GDM1 (cell line): ENCODE data around the gene SVOPL.
"Not testable (repeated sequence)": the region's sequence is repeated elsewhere in the genome, so short reads cannot be mapped to it uniquely, and the experiment has no call there.

Source experiments
- DNase-seq: peaks from one replicate; lab custom pipeline; 2025; lab: John Stamatoyannopoulos, UW

Gene SVOPL

DNA sequence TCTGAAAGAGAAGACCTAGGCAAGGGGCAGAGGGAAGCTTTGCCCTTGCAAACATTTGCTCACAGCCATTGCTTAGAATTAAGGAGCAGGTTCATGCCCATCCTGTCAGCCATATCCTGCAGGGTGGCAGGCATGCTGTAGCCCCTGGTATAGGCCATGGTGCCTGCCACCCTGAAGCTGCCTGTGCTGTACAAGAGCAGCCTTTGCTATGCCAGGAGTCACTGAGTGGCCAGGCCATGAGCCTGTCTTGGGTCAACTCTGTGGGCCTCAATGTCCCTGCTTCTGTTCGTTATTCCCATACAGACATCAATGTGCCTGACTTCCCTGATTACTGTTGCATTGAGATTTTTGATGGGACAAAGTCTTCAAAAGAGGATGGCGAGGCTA, 368 bp upstream of the SVOPL start:
- DNase-seq, result no peak

- no peak for DNase-seq
These were observed 1.5 kb downstream of the SVOPL start for GRCh38 chr7:138699661-138700060.

GRCh38 chr7:138698281-138698680, 2.9 kb downstream of the SVOPL start:
- no peak for DNase-seq

DNA sequence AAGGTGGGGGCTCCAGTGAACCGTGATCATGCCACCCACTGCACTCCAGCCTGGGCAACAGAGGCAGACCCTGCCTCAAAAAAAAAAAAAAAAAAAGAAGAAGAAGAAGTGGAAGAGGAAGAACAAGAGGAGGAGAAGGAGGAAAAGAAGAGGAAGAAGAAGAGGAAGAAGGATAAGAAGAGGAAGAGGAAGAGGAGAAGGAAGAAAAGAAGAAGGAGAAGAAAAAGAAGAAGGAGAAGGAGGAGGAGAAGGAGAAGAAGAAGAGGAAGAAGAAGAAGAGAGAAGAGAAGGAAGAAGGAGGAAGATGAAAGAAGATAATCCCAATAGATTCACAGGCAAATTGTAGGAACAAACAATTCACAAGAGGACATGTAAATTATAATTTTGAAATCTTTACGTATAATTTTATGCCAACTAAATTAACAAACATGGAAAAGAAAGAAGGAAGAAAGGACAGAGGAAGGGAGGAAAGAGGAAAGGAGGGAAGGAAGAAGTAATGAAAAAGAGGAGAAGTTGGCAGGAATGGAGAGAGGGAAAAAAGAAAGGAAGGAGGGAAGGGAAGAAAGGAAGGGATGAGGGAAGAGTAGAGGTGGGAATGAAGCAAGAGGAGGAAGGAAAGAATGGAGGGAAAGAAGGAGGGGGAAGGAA, 3.5 kb downstream of the SVOPL start:
- no peak for DNase-seq

GRCh38 chr7:138695776-138696175, 5.4 kb downstream of the SVOPL start:
- DNase-seq, result not testable (repeated sequence)

GRCh38 chr7:138695106-138695505, 6.1 kb downstream of the SVOPL start:
- no peak for DNase-seq

DNA sequence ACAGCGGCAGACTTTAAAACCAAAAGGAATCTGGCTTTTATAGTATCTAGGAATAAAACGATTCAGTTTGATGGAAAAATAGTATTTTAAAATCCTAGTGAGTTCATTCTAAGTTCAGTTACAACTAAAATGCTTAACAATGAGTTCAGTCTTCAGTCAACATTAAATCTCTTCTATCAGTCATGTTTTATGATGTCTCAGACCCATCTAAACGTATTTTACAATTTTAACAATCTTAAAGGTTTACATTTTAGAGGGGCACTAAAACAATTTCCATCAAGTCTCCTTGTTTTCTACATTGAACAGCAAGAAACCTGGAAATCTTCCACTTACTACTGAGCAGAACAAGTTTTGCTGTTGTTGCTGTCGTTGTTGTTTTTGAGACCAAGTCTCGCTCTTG, 10.0 kb downstream of the SVOPL start:
- DNase-seq, result no peak

DNA sequence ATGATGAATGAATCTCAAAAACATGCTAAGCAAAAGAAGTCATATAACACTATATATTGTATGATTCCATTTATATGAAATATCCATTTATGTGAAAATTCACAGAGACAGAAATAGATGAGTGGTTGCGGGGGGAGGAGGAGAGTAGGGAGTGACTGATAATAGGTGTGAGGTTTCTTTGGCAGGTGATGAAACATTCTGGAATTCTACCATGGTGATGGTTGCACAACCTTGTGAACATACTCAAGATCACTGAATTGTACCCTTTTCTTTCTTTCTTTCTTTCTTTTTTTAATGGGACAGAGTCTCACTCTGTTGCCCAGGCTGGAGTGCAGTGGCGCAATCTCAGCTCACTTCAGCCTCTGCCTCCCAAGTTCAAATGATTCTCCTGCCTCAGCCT, 10.7 kb downstream of the SVOPL start:
- no peak for DNase-seq

- DNase-seq, result not testable (repeated sequence)
These were observed 13.1 kb downstream of the SVOPL start for GRCh38 chr7:138688037-138688436.

GRCh38 chr7:138684340-138684739, 16.8 kb downstream of the SVOPL start:
- DNase-seq, result no peak

DNA sequence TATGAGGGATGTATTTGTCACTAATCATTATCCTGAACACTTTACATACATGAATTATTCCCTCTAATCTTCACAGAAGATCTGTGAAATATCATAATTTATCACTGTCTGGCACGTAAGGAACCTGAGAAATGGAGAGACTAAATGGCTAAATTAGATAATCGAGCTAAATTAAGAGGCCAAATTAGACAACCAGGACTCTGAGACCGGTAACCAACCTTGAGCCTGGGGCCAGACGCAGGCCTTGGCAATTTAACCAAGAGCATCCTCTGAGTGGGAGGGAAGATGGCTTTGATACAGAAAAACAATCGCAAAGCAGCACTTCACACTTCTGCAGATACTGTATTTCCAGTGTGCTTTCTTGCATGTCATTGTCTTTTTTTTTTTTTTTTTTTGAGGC, 21.4 kb downstream of the SVOPL start:
- DNase-seq, result no peak

DNA sequence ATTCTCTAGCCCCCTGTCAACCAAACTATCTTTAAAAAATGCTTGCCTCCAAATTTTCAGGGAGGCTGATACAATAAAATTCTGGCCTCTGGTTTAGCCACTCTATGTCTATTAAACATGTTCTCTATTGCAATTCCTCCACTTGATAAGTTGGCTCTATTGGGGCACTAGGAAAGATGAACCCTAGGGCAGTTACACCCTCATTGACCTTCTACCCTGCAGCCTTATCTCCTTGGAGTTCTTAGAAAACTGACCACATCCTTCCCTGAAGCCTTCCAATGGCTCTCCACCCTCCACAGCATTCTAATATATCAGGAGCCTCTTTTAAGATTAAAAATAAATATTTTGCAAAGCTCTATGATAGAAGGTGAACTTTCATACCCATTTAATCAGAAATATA, 30.6 kb downstream of the SVOPL start:
- no peak for DNase-seq

GRCh38 chr7:138669364-138669763, 31.8 kb downstream of the SVOPL start:
- DNase-seq, result no peak

DNA sequence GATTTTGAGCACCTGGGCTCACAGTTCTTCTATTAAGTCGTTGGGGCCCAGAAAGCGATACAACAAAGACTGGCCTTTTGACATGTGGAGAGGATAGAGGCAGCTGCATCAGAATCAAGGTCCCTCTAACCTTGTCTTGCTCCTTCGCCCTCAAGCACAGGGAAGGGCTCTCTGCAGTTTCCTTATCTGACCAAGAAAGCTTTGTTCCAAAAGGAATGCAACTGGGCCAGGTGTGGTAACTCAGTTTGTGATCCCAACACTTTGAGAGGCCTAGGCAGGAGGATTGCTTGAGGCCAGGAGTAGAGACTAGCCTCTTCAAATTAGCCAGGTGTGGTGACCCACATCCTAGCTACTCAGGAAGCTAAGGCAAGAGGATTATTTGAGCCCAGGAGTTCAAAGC, 32.2 kb downstream of the SVOPL start:
- DNase-seq, result no peak

DNA sequence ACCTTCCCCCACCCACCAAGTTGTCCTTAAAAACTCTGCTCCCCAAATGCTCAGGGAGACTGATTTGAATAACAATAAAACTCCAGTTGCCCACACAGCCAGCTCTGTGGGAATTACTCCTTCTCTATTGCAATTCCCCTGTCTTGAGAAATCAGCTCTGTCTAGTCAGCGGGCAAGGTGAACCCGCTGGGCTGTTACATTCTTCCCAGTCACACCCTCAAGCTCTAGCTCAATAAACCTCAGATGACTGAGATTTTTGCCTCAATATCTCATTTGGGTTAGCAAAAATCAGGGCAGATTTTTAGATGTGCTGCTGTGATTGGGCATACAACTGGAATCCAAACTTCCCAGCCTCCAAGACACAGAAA, 32.9 kb downstream of the SVOPL start:
- DNase-seq, result no peak

DNA sequence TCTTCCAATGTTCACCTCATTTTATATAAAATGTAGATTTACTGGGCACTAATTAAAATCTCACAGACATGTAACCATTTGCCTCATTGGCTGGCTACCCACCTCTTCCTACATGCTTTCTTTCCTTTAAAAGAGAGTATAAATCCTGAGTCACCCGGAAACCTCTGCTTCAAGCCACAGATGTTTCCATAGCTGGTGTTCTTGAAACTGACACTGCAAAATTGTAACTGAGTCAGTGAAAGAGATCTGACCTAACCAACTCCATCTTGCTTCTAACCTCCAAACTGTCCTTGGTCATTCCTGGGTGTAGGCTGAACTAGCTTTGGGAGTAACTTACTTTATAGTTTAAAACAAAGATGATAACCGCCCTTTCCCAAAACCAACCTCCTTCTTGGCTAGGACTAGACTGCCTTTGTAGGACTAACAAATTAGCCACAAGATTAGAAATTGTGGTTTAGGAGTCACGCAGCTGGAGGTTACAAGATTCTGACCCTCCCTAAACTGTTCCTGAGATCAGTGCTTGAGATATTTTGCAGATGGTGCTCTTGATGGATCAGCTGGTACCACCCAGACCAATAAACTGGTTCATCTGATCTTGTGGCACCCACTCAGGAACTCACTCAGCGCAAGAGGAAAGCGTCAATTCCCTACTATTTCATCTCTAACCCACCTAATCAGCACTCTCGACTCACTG, 33.5 kb downstream of the SVOPL start:
- no peak for DNase-seq

DNA sequence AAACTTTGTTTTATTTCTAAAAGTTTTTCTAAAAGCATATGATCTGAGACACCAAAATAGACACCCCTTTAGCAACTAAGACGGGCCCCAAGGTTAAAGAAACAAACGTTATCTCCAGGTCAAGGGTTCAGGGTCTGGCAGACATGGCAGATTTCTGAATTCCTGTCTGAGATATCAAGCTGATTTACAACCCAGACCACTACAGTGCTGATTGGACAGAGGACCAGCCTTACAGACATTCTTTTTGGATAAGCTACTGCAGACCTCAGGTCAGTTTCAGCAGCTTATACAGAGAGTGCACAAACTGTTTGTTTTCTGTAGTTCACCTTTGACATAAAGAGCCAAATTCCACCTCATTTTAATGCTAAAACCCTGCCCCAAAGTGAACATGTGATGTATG, 34.8 kb downstream of the SVOPL start:
- DNase-seq, result no peak

GRCh38 chr7:138665669-138666140, 35.5 kb downstream of the SVOPL start:
- no peak for DNase-seq

GRCh38 chr7:138665249-138665648, 35.9 kb downstream of the SVOPL start:
- DNase-seq, result no peak

GRCh38 chr7:138663725-138664710, 37.1 kb downstream of the SVOPL start:
- DNase-seq, result peak; percentile 14

- DNase-seq, result no peak
These were observed 38.2 kb downstream of the SVOPL start for GRCh38 chr7:138662991-138663320.

GRCh38 chr7:138662076-138662990, 38.8 kb downstream of the SVOPL start:
- DNase-seq, result peak; percentile 31
